COR-L47 (cell line): ENCODE data around the gene HSD17B7.
"Not testable (repeated sequence)": the region's sequence is repeated elsewhere in the genome, so short reads cannot be mapped to it uniquely, and the experiment has no call there.

ENCODE experiments used
- DNase-seq: peaks from one replicate; lab custom pipeline; 2025; lab: John Stamatoyannopoulos, UW

The HSD17B7 gene

GRCh38 chr1:162790303-162790984 is at the start of gene HSD17B7:
TSS of gene HSD17B7 (plus strand) at chr1:162790702. CDS start at chr1:162790801, 99 bp downstream.
- peak; percentile 70 for DNase-seq

- DNase-seq = no peak
Measured at GRCh38 chr1:162740755-162741154, 49.7 kb upstream of the HSD17B7 start.

- DNase-seq = no peak
Measured at GRCh38 chr1:162741574-162741973, 48.9 kb upstream of the HSD17B7 start.

- DNase-seq = not testable (repeated sequence)
Measured at GRCh38 chr1:162746264-162746942, 44.1 kb upstream of the HSD17B7 start.

- DNase-seq = no peak
Measured at GRCh38 chr1:162753001-162753658, 37.4 kb upstream of the HSD17B7 start.

- no peak for DNase-seq
Measured at GRCh38 chr1:162753998-162754585, 36.4 kb upstream of the HSD17B7 start.

GRCh38 chr1:162755306-162755705 is 35.2 kb upstream of the HSD17B7 start:
- DNase-seq = no peak

- no peak for DNase-seq
Measured at GRCh38 chr1:162756523-162756922, 34.0 kb upstream of the HSD17B7 start.

- no peak for DNase-seq
Measured at GRCh38 chr1:162757476-162757875, 33.0 kb upstream of the HSD17B7 start.

- DNase-seq = no peak
Measured at GRCh38 chr1:162765788-162766187, 24.7 kb upstream of the HSD17B7 start.

GRCh38 chr1:162772571-162773154 is 17.8 kb upstream of the HSD17B7 start:
- no peak for DNase-seq

GRCh38 chr1:162774007-162774406 is 16.5 kb upstream of the HSD17B7 start:
- DNase-seq = no peak

- no peak for DNase-seq
Measured at GRCh38 chr1:162779043-162779442, 11.5 kb upstream of the HSD17B7 start.

- no peak for DNase-seq
Measured at GRCh38 chr1:162782671-162783070, 7.8 kb upstream of the HSD17B7 start.

- DNase-seq = not testable (repeated sequence)
Measured at GRCh38 chr1:162784926-162785325, 5.6 kb upstream of the HSD17B7 start.

GRCh38 chr1:162788783-162789182 is 1.7 kb upstream of the HSD17B7 start:
- DNase-seq = not testable (repeated sequence)

- not testable (repeated sequence) for DNase-seq
Measured at GRCh38 chr1:162790985-162791357, 469 bp downstream of the HSD17B7 start.

- DNase-seq = not testable (repeated sequence)
Measured at GRCh38 chr1:162794284-162794683, 3.8 kb downstream of the HSD17B7 start.

GRCh38 chr1:162796617-162797279 is 6.2 kb downstream of the HSD17B7 start:
- DNase-seq = not testable (repeated sequence)

GRCh38 chr1:162799995-162800830 is 9.7 kb downstream of the HSD17B7 start:
- DNase-seq = not testable (repeated sequence)

- not testable (repeated sequence) for DNase-seq
Measured at GRCh38 chr1:162807503-162807902, 17.0 kb downstream of the HSD17B7 start.
